COR-L47 (cell line): ENCODE data around the gene DNAJC3.
"Not testable (repeated sequence)": the region's sequence is repeated elsewhere in the genome, so short reads cannot be mapped to it uniquely, and the experiment has no call there.

Experiments
- DNase-seq: peaks from one replicate; lab custom pipeline; 2025; lab: John Stamatoyannopoulos, UW

The DNAJC3 gene, protein sequence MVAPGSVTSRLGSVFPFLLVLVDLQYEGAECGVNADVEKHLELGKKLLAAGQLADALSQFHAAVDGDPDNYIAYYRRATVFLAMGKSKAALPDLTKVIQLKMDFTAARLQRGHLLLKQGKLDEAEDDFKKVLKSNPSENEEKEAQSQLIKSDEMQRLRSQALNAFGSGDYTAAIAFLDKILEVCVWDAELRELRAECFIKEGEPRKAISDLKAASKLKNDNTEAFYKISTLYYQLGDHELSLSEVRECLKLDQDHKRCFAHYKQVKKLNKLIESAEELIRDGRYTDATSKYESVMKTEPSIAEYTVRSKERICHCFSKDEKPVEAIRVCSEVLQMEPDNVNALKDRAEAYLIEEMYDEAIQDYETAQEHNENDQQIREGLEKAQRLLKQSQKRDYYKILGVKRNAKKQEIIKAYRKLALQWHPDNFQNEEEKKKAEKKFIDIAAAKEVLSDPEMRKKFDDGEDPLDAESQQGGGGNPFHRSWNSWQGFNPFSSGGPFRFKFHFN

DNA sequence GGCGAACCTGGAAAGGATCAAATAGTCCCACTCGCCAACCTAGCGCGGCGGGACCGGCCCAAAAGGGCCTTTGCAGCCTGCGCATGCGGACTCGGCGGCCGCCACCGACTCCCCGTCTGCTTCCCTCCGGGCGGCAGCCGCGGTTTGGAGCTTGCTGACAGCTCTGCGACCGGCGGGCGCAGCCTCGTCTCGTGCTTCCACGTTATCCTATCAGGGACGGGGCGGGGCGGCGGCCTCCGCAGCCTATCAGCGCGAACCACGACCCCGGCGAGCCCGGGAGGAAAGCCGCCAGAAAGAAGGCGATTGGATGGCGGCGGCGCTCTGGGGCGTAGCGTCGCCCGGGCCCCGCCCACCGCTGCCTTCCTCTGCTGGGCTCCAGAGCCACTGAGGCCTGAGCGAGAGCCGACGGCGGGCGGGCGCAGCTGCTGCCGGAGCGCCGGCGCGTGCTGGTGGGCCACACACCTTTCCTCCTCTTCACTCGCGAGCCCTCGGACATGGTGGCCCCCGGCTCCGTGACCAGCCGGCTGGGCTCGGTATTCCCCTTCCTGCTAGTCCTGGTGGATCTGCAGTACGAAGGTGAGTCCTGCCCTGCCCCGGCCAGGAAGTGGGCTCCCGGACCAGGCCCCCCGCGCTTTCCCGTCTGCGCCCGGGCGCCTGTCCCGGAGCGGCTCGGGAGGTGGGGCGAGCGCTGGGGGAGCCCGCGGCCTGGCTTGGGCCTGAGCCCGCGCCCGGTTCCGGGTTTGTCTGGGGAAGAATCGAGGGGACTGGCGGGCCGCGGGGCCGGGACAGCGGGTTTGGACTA lies at the start of gene DNAJC3:
DNAJC3 (plus strand) TSS at position 378 of the 802 bp plus-strand sequence; CDS start at position 495, 117 bp downstream.
- peak; percentile 95 for DNase-seq

DNA sequence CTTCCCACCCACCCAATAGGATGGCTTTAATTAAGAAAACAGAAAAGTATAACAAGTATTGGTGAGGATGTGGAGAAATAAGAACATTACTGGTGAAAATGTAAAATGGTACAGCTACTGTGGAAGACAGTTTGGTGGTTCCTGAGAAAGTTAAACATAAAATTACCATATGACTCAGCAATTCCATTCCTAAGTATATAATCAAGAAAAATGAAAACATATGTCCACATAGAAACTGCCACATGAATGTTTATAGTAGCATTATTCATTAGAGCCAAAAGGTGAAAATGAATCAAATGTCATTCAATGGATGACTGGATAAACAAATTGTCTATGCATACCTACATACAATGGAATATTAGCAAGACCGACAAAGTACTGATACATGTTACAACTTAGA lies 49.3 kb upstream of the DNAJC3 start:
- DNase-seq, result no peak

DNA sequence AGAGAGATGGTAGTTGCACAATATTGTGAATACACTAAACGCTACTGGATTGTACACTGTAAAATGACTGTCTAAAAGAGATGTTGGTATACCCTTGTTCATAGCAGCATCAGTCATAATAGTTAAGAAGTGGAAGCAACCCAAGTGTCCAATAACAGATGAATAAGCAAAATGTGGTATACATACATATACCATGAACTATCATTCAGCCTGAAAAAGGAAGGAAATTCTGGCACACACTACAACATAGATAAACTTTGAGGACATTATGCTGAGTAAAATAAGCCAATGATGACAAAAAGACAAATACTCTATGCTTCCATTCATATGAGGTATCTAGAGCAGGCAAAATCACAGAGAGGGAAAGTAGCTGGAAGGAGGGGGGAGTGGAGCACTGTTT lies 48.5 kb upstream of the DNAJC3 start:
- no peak for DNase-seq

DNA sequence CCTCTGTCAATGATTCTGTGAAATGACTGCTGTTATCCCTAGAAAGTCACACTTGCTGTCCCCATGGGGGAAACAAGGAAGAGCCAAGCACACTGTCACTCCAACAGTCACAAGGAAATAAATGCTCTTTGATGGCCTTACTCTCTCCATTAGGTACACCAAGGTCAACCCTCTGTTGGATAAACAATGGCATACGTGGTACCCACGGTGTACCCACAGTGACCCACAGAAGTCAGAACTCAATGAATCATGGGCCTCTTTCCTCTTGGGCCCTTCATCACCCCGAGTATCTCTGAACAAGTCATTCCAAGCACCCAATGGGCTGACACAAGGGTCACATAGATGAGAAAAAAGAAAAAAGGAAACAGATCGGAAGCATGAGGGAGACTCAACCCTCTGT lies 47.9 kb upstream of the DNAJC3 start:
- DNase-seq, result no peak

DNA sequence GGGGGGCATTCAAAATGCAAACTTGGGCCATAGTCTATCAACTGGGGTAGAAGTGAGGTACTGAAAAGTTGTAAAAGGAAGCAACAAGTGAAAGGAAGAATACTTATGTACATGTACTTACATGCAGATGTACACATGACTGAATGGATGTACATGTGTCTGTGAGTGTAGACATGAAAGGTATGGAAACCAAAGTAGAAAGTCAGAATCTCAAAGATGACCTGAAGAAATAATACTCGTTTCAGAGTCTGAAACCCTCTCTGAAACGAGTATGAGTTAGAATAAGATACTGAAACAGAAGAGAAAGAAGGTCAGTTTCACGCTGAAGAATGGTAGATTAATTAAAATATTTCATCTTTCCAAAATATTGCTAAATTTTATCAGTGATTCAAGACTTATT lies 46.3 kb upstream of the DNAJC3 start:
- no peak for DNase-seq

DNA sequence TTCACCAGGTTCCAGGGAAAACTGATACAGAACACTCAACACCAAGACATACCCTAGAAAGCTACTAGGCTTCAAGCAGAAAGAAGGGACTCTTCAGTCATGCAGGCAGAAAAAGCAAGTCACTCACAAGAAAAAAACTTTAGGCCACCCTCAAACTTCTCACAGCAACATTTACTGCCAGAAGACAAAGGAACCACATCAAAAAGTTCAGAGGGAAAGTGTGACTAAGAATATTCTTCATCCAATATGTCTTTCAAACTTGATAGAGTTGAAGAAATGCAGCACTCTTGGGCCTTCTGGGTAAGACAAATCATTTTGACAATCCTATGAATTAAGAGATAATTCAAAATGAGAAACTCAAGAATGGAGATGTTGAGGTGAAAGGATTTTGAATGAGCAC lies 40.1 kb upstream of the DNAJC3 start:
- DNase-seq, result no peak

DNA sequence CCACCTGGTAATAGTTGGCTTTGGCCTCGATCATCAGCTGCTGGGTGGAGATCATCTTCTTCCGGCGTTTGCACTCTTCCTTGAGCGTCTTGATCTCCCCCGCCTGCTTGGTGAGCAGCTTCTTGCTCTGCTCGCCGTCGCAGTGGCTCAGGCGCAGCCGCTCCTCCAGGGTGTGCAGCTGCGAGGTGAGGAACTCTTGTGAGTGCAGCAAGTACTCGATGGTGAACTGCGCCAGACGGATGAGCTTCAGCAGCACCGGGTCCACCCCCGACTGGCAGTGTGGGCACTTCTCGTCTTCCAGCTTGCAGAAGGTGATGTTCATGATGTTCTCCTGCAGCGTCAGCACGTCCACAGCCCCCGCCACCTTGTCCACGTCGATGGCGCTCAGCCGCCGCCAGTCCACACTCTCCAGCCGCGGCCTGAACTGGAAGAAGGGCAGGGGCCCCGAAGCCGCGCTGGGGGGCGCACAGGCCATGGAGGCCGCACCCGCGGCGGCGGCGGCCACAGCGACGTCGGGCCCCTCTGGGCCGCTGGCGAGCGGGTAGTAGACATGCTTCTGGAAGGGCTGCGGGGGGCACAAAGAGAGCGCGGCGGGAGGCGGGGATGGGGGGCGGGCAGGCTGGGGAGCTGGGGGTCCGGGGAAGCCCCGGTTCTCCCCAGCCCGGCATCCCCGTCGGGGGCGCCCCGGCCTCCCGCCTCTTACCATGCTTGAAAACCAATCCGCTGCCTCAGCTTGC lies 35.5 kb upstream of the DNAJC3 start:
- no peak for DNase-seq

DNA sequence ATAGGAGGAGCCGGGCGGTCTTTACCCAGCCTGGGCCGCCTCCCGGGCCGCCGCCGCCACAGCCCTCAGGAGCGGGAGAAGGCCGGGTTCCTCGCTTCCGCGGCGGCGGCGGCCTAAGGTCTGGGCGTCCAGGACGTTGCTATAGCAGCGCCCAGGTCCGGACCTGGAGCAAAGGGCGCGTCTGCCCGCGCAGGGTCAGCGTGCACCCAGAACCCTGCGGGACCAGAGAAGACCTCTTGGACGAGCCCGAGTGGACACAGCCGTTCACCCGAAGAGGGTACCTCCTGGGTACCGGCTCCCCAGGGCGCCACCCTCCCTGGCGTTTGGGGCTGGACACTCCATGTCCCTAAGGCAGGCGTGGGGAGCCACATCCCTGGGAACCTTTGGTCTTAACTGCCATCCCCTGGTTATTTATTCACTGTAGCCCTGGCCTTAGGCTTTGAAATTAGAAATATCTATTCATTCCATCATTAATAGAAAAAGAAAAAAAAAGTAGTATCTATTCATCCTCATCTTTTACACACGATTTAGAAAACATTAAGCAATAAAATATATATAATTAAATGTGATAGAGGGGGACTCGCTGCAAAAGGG lies 34.8 kb upstream of the DNAJC3 start:
- no peak for DNase-seq

DNA sequence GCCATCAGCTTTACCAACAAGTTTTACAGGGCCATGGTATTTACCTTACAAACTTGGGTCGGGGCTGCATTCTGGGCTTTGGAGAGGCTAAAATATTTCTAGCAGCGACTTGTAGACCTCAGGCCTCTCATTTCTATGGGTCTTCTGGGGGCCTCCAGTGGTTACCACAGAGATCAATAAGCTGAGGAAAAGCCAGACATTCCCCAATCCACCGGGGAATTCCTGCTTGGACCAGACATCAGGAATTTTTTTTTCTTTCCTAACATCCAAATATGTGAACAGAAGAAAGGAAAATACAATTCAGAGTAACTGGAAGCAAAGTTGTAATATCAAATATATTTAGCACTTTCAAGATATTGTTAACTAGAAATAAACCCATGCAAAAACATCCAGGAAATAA lies 33.9 kb upstream of the DNAJC3 start:
- DNase-seq, result no peak

DNA sequence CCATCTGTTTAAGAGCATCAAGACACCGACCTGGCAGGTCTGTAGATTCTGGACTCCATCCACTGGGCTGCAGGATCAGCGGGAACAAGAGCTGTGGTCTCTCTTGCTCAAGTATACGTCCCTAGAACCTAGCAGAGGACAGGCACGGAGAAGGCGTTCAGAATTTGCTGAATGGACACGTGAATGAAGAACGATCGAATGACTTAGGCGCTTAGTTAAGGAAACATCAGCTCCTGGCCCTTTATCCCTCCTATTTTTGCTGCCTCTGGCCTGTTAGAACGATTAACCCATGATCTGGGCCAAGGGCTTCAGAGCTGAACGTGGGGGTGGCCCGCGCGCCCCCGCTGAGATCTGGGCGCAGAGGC lies 33.4 kb upstream of the DNAJC3 start:
- no peak for DNase-seq

DNA sequence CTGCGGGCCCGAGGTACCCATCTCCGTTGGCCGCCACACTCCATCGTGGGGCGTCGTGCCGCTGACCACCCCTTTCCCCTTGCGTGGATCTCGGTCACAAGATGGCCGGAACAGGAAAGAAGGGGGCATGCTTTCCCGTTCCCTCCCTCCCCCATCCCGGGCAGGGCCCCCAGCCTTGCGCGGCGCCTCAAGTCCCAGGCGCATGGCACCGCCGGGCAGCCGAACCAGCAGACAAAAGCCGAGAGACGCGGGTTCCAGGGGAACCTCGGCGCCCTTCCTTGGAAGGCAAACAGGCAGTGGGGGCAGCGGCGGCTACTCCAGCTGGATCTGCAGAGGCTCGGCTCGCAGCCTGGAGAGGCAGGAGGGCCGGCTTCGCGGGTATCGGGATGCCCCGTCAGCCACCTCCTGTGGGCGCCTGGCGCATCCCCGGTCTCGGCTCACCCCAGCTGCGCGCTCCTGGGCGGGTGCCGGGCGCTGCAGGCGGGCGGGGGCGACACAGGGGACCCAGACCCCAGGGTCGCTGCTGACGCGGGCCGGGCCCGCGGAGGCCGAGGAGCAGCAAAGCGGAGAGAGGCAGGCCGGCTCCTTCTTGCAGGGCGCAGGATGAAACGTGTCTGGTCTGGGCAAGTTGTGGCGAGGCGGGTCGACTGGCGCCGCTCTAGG lies 32.9 kb upstream of the DNAJC3 start:
- no peak for DNase-seq

DNA sequence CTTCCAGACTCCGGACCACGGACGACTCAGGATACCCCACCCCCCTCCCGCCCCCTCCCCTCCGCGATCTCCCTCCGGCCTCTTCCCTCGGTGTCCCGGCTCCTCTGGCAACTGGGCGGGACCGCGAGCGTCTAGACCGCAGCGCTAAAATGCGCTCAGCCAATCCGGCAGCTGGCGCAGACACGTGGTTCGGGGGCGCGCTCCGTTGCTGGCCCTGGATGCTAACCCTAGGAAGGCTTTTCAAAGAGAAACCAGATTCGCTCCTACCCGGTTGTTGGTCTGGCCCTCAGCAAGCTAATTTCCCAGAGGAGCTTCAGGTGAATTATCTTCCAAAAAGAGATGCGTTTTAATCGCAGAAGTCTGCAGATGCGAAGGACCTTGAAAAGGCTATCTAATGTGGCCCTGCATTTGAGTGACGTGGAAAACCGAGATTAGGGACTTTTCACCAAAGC lies 32.3 kb upstream of the DNAJC3 start, which contains the start of gene DZIP1:
DZIP1 (minus strand) TSS at position 106 of the 452 bp plus-strand sequence. CDS start 2,677 bp downstream, outside the sequence.
- DNase-seq, result peak; percentile 10

DNA sequence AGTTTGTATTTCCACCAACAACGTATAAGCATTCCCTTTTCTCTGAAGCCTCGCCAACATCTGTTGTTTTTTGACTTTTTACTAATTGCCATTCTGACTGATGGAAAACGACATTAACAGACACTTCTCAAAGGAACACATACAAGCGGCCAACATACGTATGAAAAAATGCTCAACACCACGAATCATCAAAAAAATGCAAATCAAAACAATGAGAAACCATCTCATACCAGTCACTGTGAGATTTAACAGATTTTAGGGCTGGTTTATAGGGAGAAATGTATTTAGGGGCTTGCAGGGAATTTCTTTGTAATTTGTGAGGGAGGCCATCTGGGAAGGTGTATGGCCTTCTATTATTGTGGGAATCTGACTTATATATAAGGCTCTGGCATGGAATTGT lies 29.6 kb upstream of the DNAJC3 start:
- DNase-seq, result no peak

DNA sequence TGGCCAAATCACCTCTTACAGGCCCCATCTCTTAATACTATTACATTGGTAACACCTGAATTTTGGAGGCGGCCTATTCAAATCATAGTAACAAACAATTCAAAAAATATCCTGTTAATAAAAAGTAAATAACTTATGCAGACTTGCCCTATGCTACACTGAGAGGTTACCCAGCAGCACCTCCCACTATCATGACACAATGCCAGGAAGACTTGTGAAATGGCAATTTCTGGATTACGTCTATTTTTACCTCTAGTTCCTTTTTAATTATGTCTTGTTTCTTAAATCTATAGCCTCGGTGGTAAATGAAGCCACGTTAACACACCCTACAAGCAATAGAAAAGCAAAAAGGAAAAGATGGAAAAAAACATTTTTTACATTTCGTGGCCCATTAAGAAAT lies 26.2 kb upstream of the DNAJC3 start:
- no peak for DNase-seq

DNA sequence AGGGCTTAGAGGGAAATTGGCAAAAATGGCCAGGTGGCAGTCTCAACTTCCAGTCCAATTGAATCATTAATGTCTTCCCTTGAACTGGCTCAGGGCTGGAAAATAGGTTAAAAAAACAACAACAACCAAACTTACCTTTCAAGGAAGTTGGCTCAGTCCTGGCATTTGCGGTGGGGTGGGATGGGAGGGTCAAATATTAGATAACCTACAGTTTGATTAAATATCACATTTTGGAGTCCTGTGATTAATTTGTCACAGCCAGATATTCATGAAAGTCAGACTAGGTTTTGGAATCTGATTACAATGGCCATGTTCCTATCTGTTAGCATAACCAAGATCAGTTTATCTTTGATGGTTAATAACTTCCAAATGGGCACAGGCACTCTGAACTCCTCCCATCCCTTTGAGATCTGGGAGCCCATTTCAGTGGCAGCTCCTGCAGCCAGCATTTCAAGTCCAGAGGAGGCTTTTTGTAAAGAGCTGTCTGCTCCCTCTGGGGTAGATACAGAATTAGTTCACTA lies 24.6 kb upstream of the DNAJC3 start:
- DNase-seq, result no peak

DNA sequence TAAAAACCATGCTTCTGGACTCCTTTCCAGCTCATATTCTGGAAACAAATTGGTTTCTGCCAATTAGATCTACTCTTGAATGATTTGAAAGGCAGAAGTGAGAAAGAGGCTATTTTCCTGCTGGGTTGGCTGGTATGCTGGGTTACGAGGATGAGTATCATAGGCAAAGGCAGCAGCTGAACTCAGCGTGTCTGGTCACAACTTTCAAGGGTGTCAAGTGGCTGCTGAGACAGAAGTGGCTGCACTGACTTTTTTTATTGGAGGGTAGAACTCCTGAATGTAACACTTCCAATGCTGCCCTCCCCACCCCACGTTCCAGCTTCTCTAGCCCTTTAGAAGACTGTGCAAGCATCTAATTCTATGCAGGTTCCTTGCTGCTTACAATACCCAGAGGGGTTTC lies 24.1 kb upstream of the DNAJC3 start:
- no peak for DNase-seq

DNA sequence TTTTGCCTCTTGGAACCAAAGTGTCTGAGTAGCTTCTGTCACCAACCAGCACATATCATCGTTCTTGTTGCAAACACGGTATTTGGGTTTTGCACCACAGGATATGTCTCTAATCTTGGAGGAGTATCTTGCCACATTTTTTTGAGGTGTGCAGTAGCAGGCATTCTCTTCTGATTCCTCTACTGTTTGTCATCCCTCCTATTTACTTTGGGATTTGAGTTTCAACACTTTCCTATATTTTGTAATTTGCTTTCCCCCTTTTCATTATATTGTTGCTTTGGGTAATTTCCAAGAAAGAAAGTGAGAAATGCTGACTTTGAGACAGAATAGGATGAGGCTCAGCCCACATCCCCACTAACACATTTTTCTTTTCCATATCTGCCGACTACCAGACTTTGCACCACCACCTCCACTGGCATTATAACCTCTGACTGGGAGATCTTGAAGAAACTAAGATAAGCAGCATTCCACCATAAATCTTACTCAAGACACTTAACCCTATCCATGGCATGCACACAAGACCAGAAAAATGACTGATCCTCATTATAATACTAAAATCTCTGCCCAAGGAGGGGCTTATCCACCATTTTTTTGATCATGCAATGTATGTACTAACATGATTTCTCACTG lies 20.4 kb upstream of the DNAJC3 start:
- DNase-seq, result no peak

DNA sequence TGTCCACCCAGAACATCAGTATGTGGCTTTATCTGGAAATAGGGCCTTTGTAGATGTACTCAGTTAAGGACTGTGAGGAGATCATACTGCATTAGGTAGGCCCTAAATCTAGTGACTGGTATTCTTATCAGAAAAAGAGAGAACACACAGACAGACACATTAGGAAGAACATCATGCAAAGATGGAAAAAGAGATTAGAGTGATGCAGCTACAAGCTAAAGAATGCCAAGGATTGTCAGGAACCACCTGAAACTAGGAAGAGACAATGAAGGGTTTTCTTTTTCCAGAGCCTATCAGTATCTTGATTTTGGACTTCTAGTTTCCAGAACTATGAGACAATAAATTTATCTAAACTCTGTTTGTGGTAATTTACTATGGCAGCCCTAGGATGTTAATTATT lies 17.4 kb upstream of the DNAJC3 start:
- no peak for DNase-seq

DNA sequence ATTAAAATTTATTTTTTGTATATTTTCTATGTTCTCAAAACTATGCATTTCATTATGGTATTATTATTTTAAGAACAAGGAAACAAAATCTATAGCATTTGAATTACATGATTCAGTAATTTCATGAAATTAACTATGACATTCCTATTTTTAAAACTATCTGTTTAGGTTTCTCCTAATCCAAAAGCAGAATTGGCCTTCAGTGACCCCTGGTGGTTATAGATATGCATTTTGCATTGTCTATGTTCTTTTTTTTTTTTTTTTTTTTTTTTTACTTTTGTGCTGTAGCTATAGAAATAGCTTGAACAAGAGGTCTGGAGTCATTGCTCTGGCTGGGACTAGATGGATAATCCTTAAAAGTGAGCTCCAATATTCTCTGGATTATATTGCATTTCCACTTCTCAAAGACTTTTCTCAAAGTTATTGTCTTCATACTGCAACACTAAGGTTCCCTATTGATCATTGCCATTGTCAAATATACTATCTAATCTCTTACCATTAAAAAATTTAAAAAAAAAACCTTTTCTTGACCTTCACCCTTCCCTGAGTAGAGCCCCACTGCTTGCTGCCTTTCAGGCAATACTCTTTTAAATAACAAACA lies 15.9 kb upstream of the DNAJC3 start:
- peak; percentile 42 for DNase-seq

DNA sequence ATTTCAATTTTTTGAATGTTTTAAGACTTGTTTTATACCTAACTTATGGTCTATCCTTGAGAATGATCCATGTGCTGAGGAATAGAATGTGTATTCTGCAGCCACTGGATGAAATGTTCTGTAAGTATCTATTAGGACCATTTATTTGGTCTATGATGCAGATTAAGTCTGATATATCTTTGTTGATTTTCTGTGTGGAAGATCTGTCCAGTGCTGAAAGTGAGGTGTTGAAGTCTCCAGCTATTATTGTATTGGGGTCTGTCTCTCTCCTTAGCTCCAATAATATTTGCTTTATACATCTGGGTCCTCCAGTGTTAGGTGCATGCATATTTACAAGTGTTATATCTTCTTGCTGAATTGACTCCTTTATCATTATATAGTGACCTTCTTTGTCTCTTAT lies 9.7 kb upstream of the DNAJC3 start:
- DNase-seq, result not testable (repeated sequence)
